Stomach smooth muscle (tissue), 2 donors: Measurements from ENCODE around the gene NUP50.

Source experiments
- H3K27ac ChIP-seq: one replicate; pipeline ENCODE4 v1.7.0; 2013; ENCODE audit warnings: mild to moderate bottlenecking, low read length, inconsistent platforms
- H3K27me3 ChIP-seq, 2 donors: one replicate each; pipeline ENCODE4 v1.7.0; 2013; ENCODE audit warnings: low read length in 2 of 2; ENCODE audit not compliant: insufficient read depth in 2 of 2, control insufficient read depth in 1 of 2
- H3K36me3 ChIP-seq, 2 donors: one replicate each; pipeline ENCODE4 v1.7.0; 2013; ENCODE audit warnings: low read length in 2 of 2; ENCODE audit not compliant: control insufficient read depth in 2 of 2, insufficient read depth in 2 of 2
- H3K4me1 ChIP-seq: one replicate; pipeline ENCODE4 v1.7.0; 2013; ENCODE audit warnings: low read length; ENCODE audit not compliant: control insufficient read depth, insufficient read depth
- H3K4me3 ChIP-seq, 2 donors: one replicate each; pipeline ENCODE4 v1.7.0; 2013; ENCODE audit warnings: low read length in 2 of 2
- H3K9ac ChIP-seq, 2 donors: one replicate each; pipeline ENCODE4 v1.7.0; 2013; ENCODE audit warnings: low read length in 2 of 2, mild to moderate bottlenecking in 1 of 2
- H3K9me3 ChIP-seq, 2 donors: one replicate each; pipeline ENCODE4 v1.7.0; 2013; ENCODE audit warnings: low read length in 2 of 2; ENCODE audit not compliant: control insufficient read depth in 2 of 2
- donor health status: healthy.
- donor health status: Pancreatic carcinoma.

NUP50 gene

GRCh38 chr22:45208993-45209838 is 45.5 kb downstream of the NUP50 start:
- no peak overlapping the region for H3K27ac ChIP-seq

GRCh38 chr22:45210174-45210573 is 46.4 kb downstream of the NUP50 start:
- Histone ChIP-seq H3K4me3 (no peak overlapping the region), H3K36me3 (peaks cover 0 to 4% of the 10 kb centered on the region in 2 donors), H3K4me1 (peaks cover 33% of the 10 kb centered on the region), H3K27me3 (no peaks in the 10 kb centered on the region), H3K9ac (no peak overlapping the region), H3K27ac (no peak overlapping the region), H3K9me3 (no peaks in the 10 kb centered on the region)

More at GRCh38 chr22:45208993-45209838, 45.5 kb downstream of the NUP50 start:
- H3K9ac ChIP-seq = no peak overlapping the region
- no peaks in the 10 kb centered on the region for H3K9me3 ChIP-seq
- no peaks in the 10 kb centered on the region for H3K27me3 ChIP-seq
- H3K36me3 ChIP-seq = peaks cover 0 to 5% of the 10 kb centered on the region in 2 donors
- H3K4me3 ChIP-seq = no peak overlapping the region
- H3K4me1 ChIP-seq = peaks cover 33% of the 10 kb centered on the region

DNA sequence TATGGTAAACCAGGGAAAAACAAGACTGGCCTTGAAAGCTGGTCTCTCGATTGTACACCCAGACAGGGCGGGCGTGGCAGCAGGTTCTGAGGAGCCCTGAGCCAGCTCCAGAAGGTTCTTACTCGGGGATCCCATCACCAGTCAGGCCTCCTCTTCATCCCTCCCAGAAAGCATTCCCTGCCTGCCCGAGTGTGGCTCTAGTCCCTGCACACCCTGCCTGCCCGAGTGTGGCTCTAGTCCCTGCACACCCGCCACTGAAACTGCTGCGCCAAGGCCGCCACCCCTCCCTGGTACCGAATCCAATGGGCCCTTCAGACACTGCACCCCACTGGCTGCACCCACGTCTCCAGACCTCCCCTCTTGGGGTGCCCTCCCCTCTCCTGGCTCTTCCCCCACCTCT is 46.9 kb downstream of the NUP50 start:
- Histone ChIP-seq H3K9ac (no peak overlapping the region), H3K27ac (no peak overlapping the region), H3K4me1 (peaks cover 33% of the 10 kb centered on the region), H3K27me3 (no peaks in the 10 kb centered on the region), H3K9me3 (no peaks in the 10 kb centered on the region), H3K4me3 (no peak overlapping the region), H3K36me3 (no peaks in the 10 kb centered on the region)

- Histone ChIP-seq H3K27ac (no peak overlapping the region), H3K9me3 (no peaks in the 10 kb centered on the region), H3K36me3 (no peaks in the 10 kb centered on the region), H3K27me3 (no peaks in the 10 kb centered on the region), H3K4me3 (peak overlapping the region in 1 of 2 donors; percentile 71), H3K4me1 (peaks cover 34% of the 10 kb centered on the region), H3K9ac (no peak overlapping the region)
Observed at GRCh38 chr22:45210991-45211390, 47.3 kb downstream of the NUP50 start.

DNA sequence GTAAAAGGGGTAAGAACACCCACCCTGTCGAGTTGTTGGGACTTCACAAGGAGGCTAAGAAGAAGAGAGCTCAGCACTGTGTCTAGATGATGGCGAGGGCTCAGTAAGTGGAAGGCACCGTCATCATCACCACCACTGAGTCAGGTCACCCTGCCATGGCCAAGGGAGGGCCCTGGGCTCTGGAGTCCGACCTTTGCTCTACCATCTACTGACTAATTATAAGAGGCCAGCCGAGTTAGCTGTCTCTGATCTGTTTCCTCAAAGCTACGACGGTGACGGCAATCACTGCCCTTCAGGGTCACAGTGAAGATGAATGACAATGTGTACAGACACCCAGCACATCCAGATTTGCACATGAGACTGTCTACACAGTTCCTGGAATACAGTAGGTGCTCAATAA is 47.7 kb downstream of the NUP50 start:
- peak overlapping the region; percentile 20 to 71 for H3K4me3 ChIP-seq
- H3K9me3 ChIP-seq = no peaks in the 10 kb centered on the region
- peaks cover 38% of the 10 kb centered on the region for H3K4me1 ChIP-seq
- H3K27ac ChIP-seq = no peak overlapping the region
- no peaks in the 10 kb centered on the region for H3K27me3 ChIP-seq
- no peak overlapping the region for H3K9ac ChIP-seq
- no peaks in the 10 kb centered on the region for H3K36me3 ChIP-seq

GRCh38 chr22:45211848-45212247 is 48.1 kb downstream of the NUP50 start:
- peak overlapping the region; percentile 41 for H3K27ac ChIP-seq
- no peaks in the 10 kb centered on the region for H3K27me3 ChIP-seq
- H3K4me1 ChIP-seq = peaks cover 42% of the 10 kb centered on the region
- H3K4me3 ChIP-seq = peak overlapping the region; percentile 20 to 71
- H3K9ac ChIP-seq = peak overlapping the region; percentile 16 to 60
- H3K9me3 ChIP-seq = no peaks in the 10 kb centered on the region
- H3K36me3 ChIP-seq = no peaks in the 10 kb centered on the region

DNA sequence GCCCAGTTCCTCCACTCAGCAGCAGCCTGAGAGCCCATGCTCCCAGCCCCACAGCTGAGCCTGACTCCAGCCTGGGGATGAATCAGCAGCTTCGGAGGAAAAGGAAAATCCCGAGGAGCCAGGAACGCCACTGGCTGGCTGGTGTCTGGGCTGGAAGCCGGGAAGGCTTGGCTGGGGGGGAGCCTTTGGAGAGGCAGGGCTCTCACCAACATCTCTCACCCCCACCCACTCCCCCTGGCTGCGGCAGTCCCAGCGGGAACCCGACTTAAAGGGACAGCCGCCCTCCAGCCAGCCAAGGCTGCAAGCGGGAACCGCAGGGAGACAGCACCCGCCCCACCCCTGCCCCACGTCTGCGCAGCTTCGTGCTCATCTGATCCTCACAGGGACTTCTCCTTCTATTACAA is 48.6 kb downstream of the NUP50 start:
- peak overlapping the region; percentile 20 to 71 for H3K4me3 ChIP-seq

GRCh38 chr22:45212992-45213751 is 49.4 kb downstream of the NUP50 start:
- H3K9me3 ChIP-seq = no peaks in the 10 kb centered on the region
- peak overlapping the region; percentile 3 to 47 for H3K9ac ChIP-seq
- H3K4me3 ChIP-seq = peak overlapping the region; percentile 20 to 71
- H3K27me3 ChIP-seq = no peaks in the 10 kb centered on the region
- peak overlapping the region; percentile 24 for H3K27ac ChIP-seq
- no peaks in the 10 kb centered on the region for H3K36me3 ChIP-seq
- H3K4me1 ChIP-seq = peaks cover 43% of the 10 kb centered on the region

More for the DNA sequence above, 48.6 kb downstream of the NUP50 start:
- no peaks in the 10 kb centered on the region for H3K9me3 ChIP-seq
- H3K4me1 ChIP-seq = peaks cover 43% of the 10 kb centered on the region
- no peaks in the 10 kb centered on the region for H3K27me3 ChIP-seq
- H3K9ac ChIP-seq = peak overlapping the region; percentile 16 to 60
- peak overlapping the region; percentile 41 for H3K27ac ChIP-seq
- no peaks in the 10 kb centered on the region for H3K36me3 ChIP-seq

- Histone ChIP-seq H3K4me3 (peak overlapping the region; percentile 4 to 49), H3K36me3 (no peaks in the 10 kb centered on the region), H3K27ac (no peak overlapping the region), H3K4me1 (peaks cover 26% of the 10 kb centered on the region), H3K9me3 (no peaks in the 10 kb centered on the region), H3K27me3 (no peaks in the 10 kb centered on the region), H3K9ac (peak overlapping the region; percentile 13)
Observed at GRCh38 chr22:45216133-45217003, 52.6 kb downstream of the NUP50 start.

DNA sequence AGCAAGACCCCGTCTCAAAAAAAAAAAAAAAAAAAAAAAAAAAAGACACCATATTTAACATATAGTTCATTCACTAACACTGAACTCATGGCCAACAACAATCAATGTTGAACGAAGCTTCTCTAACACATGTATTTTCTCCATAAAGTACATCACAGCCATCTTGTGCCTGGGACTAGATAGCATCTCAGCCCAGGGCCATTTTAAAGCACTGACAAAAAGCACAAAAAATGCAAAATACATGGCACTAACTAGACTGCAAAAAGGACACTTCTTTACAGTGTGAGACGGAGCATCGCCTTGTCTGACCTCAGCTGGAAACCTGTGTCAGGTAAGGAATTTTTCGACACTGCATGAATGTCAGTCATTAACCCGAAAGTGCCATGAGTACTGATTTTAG is 53.6 kb downstream of the NUP50 start:
- H3K27ac ChIP-seq = no peak overlapping the region
- no peaks in the 10 kb centered on the region for H3K9me3 ChIP-seq
- H3K9ac ChIP-seq = no peak overlapping the region
- no peaks in the 10 kb centered on the region for H3K27me3 ChIP-seq
- no peak overlapping the region for H3K4me3 ChIP-seq
- no peaks in the 10 kb centered on the region for H3K36me3 ChIP-seq
- peaks cover 16% of the 10 kb centered on the region for H3K4me1 ChIP-seq
